A673 (cell line): ENCODE data around the gene SUSD2. TPM values are rescaled to one million over a fixed set of nuclear protein-coding genes. Genes with fewer than 3 reads are reported as not detected.

Experiments
- BruUV-seq: library from RNA; stranded (reverse); fragments of 400-500 nt; replicated peaks from 2 replicates; lab custom pipeline; 2021; lab: Mats Ljungman, UMichigan
- CTCF ChIA-PET: fragments of 300-600 bp; sonication (Branson Sonifier 250); formaldehyde crosslinking; loops from one replicate; lab custom pipeline; 2022; ENCODE audit warnings: antibody characterized with exemption; lab: Charles Lee
- POLR2A ChIA-PET: fragments of 300-600 bp; sonication (Branson Sonifier 250); formaldehyde crosslinking; loops from one replicate; lab custom pipeline; 2022; ENCODE audit warnings: antibody characterized with exemption; ENCODE audit not compliant: low non-redundant PET; lab: Charles Lee
- DNase-seq: peaks from one replicate; pipeline ENCODE4 v3.0.0-alpha.2; 2015; ENCODE audit warnings: low spot score
- H3K27ac ChIP-seq: fragments of 200-600 bp; sonication (generic); 2 replicates; pipeline ENCODE4 v1.5.1; 2016; ENCODE audit warnings: mixed run types, low read depth, mild to moderate bottlenecking, mixed read lengths, antibody characterized with exemption, low read length; ENCODE audit not compliant: poor library complexity, severe bottlenecking
- H3K27me3 ChIP-seq: fragments of 200-600 bp; sonication (generic); replicated peaks from 2 replicates; pipeline ENCODE4 v1.6.1; 2017; ENCODE audit warnings: mixed run types, low read depth, mild to moderate bottlenecking, mixed read lengths, antibody characterized with exemption, low read length; ENCODE audit not compliant: insufficient read depth, poor library complexity
- H3K36me3 ChIP-seq: fragments of 200-600 bp; sonication (generic); 2 replicates; pipeline ENCODE4 v1.6.1; 2016; ENCODE audit warnings: mixed run types, mild to moderate bottlenecking, mixed read lengths, antibody characterized with exemption, low read length; ENCODE audit not compliant: insufficient read depth, poor library complexity, severe bottlenecking
- H3K4me1 ChIP-seq: fragments of 200-600 bp; sonication (generic); 2 replicates; pipeline ENCODE4 v1.6.1; 2017; ENCODE audit warnings: mixed run types, mild to moderate bottlenecking, mixed read lengths, antibody characterized with exemption, low read length; ENCODE audit not compliant: insufficient read depth, poor library complexity, severe bottlenecking
- H3K4me3 ChIP-seq: fragments of 200-600 bp; sonication (generic); 2 replicates; pipeline ENCODE4 v1.5.1; 2016; ENCODE audit warnings: low read depth, mixed run types, mild to moderate bottlenecking, mixed read lengths, low read length; ENCODE audit not compliant: poor library complexity, severe bottlenecking
- H3K9me3 ChIP-seq: fragments of 200-600 bp; sonication (generic); 2 replicates; pipeline ENCODE4 v1.6.1; 2016; ENCODE audit warnings: mixed run types, low read depth, mild to moderate bottlenecking, mixed read lengths, antibody characterized with exemption, low read length; ENCODE audit not compliant: poor library complexity, severe bottlenecking
- CTCF ChIP-seq: fragments of 300-800, 200-600 bp; sonication (generic); conservative IDR thresholded peaks from 2 replicates; pipeline ENCODE4 v1.5.1; 2017; ENCODE audit warnings: low read depth, mild to moderate bottlenecking, antibody characterized with exemption, low read length, moderate library complexity, mixed read lengths
- EZH2 ChIP-seq: fragments of 200-600 bp; sonication (generic); IDR thresholded peaks from 2 replicates; pipeline ENCODE4 v1.6.1; 2017; ENCODE audit warnings: borderline replicate concordance, low read depth, mild to moderate bottlenecking, mixed read lengths, antibody characterized with exemption, low read length; ENCODE audit not compliant: poor library complexity, severe bottlenecking
- intact Hi-C: fragments of 100-400 bp; cut with micrococcal nuclease; formaldehyde crosslinking; loops from one replicate; pipeline ENCODE4 v1.10.0; 2022; ENCODE audit not compliant: unreplicated experiment
- total RNA-seq: library from RNA; stranded (reverse); gene quantifications from 2 replicates; pipeline ENCODE4 v1.2.3, GENCODE V29; 2021

Gene SUSD2
- total RNA-seq, 1 experiment from 2014 or later, result 1.3 TPM

DNA sequence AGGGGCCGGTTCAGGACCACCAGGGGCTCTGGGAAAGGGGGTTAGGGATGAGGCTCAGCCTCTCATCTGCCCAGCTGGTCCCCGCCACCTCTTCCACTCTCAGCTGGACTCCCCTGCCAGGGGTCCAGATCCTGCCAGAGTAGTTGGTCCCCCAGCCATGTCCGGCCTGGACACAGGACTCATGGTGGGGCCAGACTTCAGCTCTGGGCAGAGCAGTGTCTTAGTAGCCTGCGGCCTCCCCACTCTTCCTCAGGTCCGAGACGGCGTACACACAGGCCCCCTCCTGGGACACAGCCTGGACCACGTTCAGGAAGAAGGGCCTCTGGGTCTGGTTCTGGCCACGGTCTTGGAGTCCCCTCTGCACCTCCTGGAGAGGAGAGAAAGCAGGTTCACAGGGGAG lies 38.5 kb downstream of the SUSD2 start:
- H3K36me3 ChIP-seq, result no peaks in the 10 kb centered on the region
- no peaks in the 10 kb centered on the region for H3K9me3 ChIP-seq
- CTCF ChIA-PET, result no interaction called here
- POLR2A ChIA-PET, result no interaction called here
- no peak overlapping the region for H3K4me3 ChIP-seq
- TF ChIP-seq CTCF (no peak), EZH2 (no peak)
- no peaks in the 10 kb centered on the region for H3K4me1 ChIP-seq
- no peaks in the 10 kb centered on the region for H3K27me3 ChIP-seq
- no peak overlapping the region for H3K27ac ChIP-seq
- intact Hi-C loops, result no loop called here
- BruUV-seq, result no TSS peak
- DNase-seq, result no peak

GRCh38 chr22:24224468-24224867 lies 43.2 kb downstream of the SUSD2 start:
- Histone ChIP-seq H3K4me3 (no peak overlapping the region), H3K9me3 (no peaks in the 10 kb centered on the region), H3K27me3 (no peaks in the 10 kb centered on the region), H3K4me1 (no peaks in the 10 kb centered on the region), H3K36me3 (no peaks in the 10 kb centered on the region), H3K27ac (no peak overlapping the region)
- CTCF ChIA-PET, result no interaction called here
- intact Hi-C loops, result no loop called here
- no peak for DNase-seq
- TF ChIP-seq EZH2 (no peak), CTCF (no peak)
- POLR2A ChIA-PET, result no interaction called here
- no TSS peak for BruUV-seq

- Histone ChIP-seq H3K9me3 (no peaks in the 10 kb centered on the region), H3K27ac (no peak overlapping the region), H3K4me3 (no peak overlapping the region), H3K27me3 (no peaks in the 10 kb centered on the region), H3K4me1 (no peaks in the 10 kb centered on the region), H3K36me3 (no peaks in the 10 kb centered on the region)
- POLR2A ChIA-PET, result no interaction called here
- DNase-seq, result no peak
- BruUV-seq, result no TSS peak
- CTCF ChIA-PET, result no interaction called here
- intact Hi-C loops, result no loop called here
- TF ChIP-seq EZH2 (no peak), CTCF (no peak)
Observed at GRCh38 chr22:24225044-24225601, 43.8 kb downstream of the SUSD2 start.
